H1 (cell line): ENCODE measurements around the gene SPOCK2. TPM values are rescaled to one million over a fixed set of nuclear protein-coding genes. Genes with fewer than 3 reads are reported as not detected.

Experiments
- CTCF ChIA-PET: fragments of 300-600 bp; sonication (Branson Sonifier 250); formaldehyde crosslinking; loops from one replicate; lab custom pipeline; 2021; ENCODE audit not compliant: partially characterized antibody; lab: Charles Lee
- POLR2A ChIA-PET: fragments of 300-600 bp; sonication (Branson Sonifier 250); formaldehyde crosslinking; loops from one replicate; lab custom pipeline; 2021; ENCODE audit warnings: inconsistent platforms; ENCODE audit not compliant: partially characterized antibody; lab: Charles Lee
- DNase-seq, 2 experiments: peaks; one replicate each; pipeline versions ENCODE4 v3.0.0 to v3.0.0-alpha.2; 2010 to 2022; ENCODE audit warnings: low spot score in 2 of 2, low read depth in 1 of 2, mixed read lengths in 1 of 2
- FAIRE-seq: peaks from 2 replicates; lab custom pipeline; 2011; peaks lifted over from hg19 to GRCh38; lab: Jason Lieb, UNC
- H2AFZ ChIP-seq: 2 replicates; pipeline ENCODE4 v1.8.1; 2012; ENCODE audit warnings: low read length, inconsistent platforms
- H2AK5ac ChIP-seq: 2 replicates; pipeline ENCODE4 v1.6.1; 2013; ENCODE audit warnings: low read depth, low read length
- H2BK120ac ChIP-seq: replicated peaks from 2 replicates; pipeline ENCODE3; 2013; ENCODE audit warnings: low read depth, low read length, inconsistent platforms
- H2BK12ac ChIP-seq: 2 replicates; pipeline ENCODE4 v1.6.1; 2013; ENCODE audit warnings: low read depth, low read length
- H2BK15ac ChIP-seq: 2 replicates; pipeline ENCODE4 v1.6.1; 2013; ENCODE audit warnings: low read length
- H2BK20ac ChIP-seq: 2 replicates; pipeline ENCODE4 v1.6.1; 2013; ENCODE audit warnings: low read length
- H2BK5ac ChIP-seq: 2 replicates; pipeline ENCODE4 v1.6.1; 2013; ENCODE audit warnings: low read depth, low read length
- H3K14ac ChIP-seq: 2 replicates; pipeline ENCODE4 v1.6.1; 2013; ENCODE audit warnings: inconsistent platforms; ENCODE audit not compliant: insufficient read length
- H3K18ac ChIP-seq: 2 replicates; pipeline ENCODE4 v1.6.1; 2013; ENCODE audit warnings: low read length; ENCODE audit errors: extremely low read depth
- H3K23ac ChIP-seq: 2 replicates; pipeline ENCODE4 v1.6.1; 2013; ENCODE audit warnings: inconsistent platforms; ENCODE audit not compliant: insufficient read length
- H3K23me2 ChIP-seq: 2 replicates; pipeline ENCODE4 v1.6.1; 2013; ENCODE audit warnings: low read depth, low read length
- H3K27ac ChIP-seq: 2 replicates; pipeline ENCODE4 v1.6.1; 2011; ENCODE audit warnings: low read depth, low read length, inconsistent platforms
- H3K27me3 ChIP-seq, 4 experiments: replicated peaks in 1 of 4; 1 replicate in 1 of 4; 2 replicates in 3 of 4; pipeline versions ENCODE4 v1.6.1 to v1.8.1; 2011 to 2013; ENCODE audit warnings: low read length in 3 of 4, mild to moderate bottlenecking in 3 of 4, inconsistent platforms in 2 of 4, mixed read lengths in 2 of 4, moderate library complexity in 1 of 4; ENCODE audit not compliant: control insufficient read depth in 3 of 4, insufficient read depth in 3 of 4; ENCODE audit errors: extremely low read depth in 1 of 4
- H3K36me3 ChIP-seq, 4 experiments: 2 replicates each; pipeline versions ENCODE4 v1.6.1 to v1.8.1; 2011 to 2013; ENCODE audit warnings: mild to moderate bottlenecking in 4 of 4, low read length in 3 of 4, moderate library complexity in 2 of 4, control low read depth in 1 of 4, inconsistent platforms in 1 of 4; ENCODE audit not compliant: insufficient read depth in 4 of 4, control insufficient read depth in 2 of 4
- H3K4ac ChIP-seq: replicated peaks from 2 replicates; pipeline ENCODE3; 2013; ENCODE audit warnings: low read length, low read depth, mixed read lengths, inconsistent platforms; ENCODE audit not compliant: insufficient read length
- H3K4me1 ChIP-seq, 4 experiments: replicated peaks in 1 of 4; 1 replicate in 1 of 4; 2 replicates in 3 of 4; pipeline versions ENCODE4 v1.6.1 to v1.8.1; 2011 to 2013; ENCODE audit warnings: low read length in 3 of 4, inconsistent platforms in 2 of 4, mixed read lengths in 1 of 4; ENCODE audit not compliant: insufficient read depth in 4 of 4, control insufficient read depth in 3 of 4
- H3K4me2 ChIP-seq, 2 experiments: 2 replicates each; pipeline versions ENCODE4 v1.6.1 to v1.8.1; 2011 to 2013; ENCODE audit warnings: low read depth in 2 of 2, low read length in 2 of 2, control low read depth in 1 of 2, inconsistent platforms in 1 of 2, mild to moderate bottlenecking in 1 of 2; ENCODE audit not compliant: insufficient read depth in 1 of 2
- H3K4me3 ChIP-seq, 4 experiments: fragments of 200-600, 300-600 bp in 1 of 4; sonication (generic), shearing (Covaris generic), sonication (Bioruptor Twin) in 1 of 4; 2 replicates each; pipeline versions ENCODE4 v1.5.1 to v1.8.1; 2011 to 2016; ENCODE audit warnings: low read length in 4 of 4, low read depth in 3 of 4, control low read depth in 2 of 4, inconsistent platforms in 2 of 4, mild to moderate bottlenecking in 2 of 4, mixed read lengths in 1 of 4, moderate library complexity in 1 of 4; ENCODE audit not compliant: insufficient read depth in 2 of 4; ENCODE audit errors: extremely low read depth in 1 of 4
- H3K56ac ChIP-seq: replicated peaks from 2 replicates; pipeline ENCODE3; 2013; ENCODE audit warnings: low read depth, mild to moderate bottlenecking, mixed read lengths, low read length, inconsistent platforms; ENCODE audit not compliant: insufficient read length
- H3K79me1 ChIP-seq: 2 replicates; pipeline ENCODE4 v1.6.1; 2013; ENCODE audit warnings: low read depth, low read length, control low read depth
- H3K79me2 ChIP-seq, 2 experiments: 2 replicates each; pipeline versions ENCODE4 v1.6.1 to v1.8.1; 2012 to 2013; ENCODE audit warnings: low read length in 2 of 2, mild to moderate bottlenecking in 2 of 2, inconsistent platforms in 1 of 2; ENCODE audit not compliant: insufficient read depth in 2 of 2, control insufficient read depth in 1 of 2
- H3K9ac ChIP-seq, 4 experiments: replicated peaks in 1 of 4; 1 replicate in 1 of 4; 2 replicates in 3 of 4; pipeline versions ENCODE4 v1.6.1 to v1.8.1; 2011 to 2013; ENCODE audit warnings: low read depth in 3 of 4, low read length in 3 of 4, control low read depth in 2 of 4, mild to moderate bottlenecking in 2 of 4, moderate library complexity in 2 of 4, inconsistent platforms in 1 of 4; ENCODE audit errors: extremely low read depth in 1 of 4
- H3K9me3 ChIP-seq, 2 experiments: 2 replicates each; pipeline versions ENCODE4 v1.6.1 to v1.8.1; 2012 to 2013; ENCODE audit warnings: mild to moderate bottlenecking in 2 of 2, moderate library complexity in 2 of 2, control low read depth in 1 of 2, inconsistent platforms in 1 of 2, low read depth in 1 of 2, low read length in 1 of 2, mixed read lengths in 1 of 2; ENCODE audit not compliant: insufficient read depth in 2 of 2
- H4K20me1 ChIP-seq, 2 experiments: replicated peaks in 1 of 2; 2 replicates each; pipeline versions ENCODE3 to v1.8.1; 2011 to 2013; ENCODE audit warnings: inconsistent platforms in 2 of 2, low read length in 2 of 2, mild to moderate bottlenecking in 1 of 2; ENCODE audit not compliant: insufficient read depth in 2 of 2, control insufficient read depth in 1 of 2
- H4K5ac ChIP-seq: 2 replicates; pipeline ENCODE4 v1.6.1; 2013; ENCODE audit warnings: low read length, low read depth, mixed read lengths, inconsistent platforms; ENCODE audit not compliant: insufficient read length
- H4K8ac ChIP-seq: 2 replicates; pipeline ENCODE4 v1.8.0; 2013; ENCODE audit warnings: mild to moderate bottlenecking, moderate library complexity, low read length, inconsistent platforms; ENCODE audit not compliant: insufficient read depth; ENCODE audit errors: extremely low read depth
- H4K91ac ChIP-seq: replicated peaks from 2 replicates; pipeline ENCODE3; 2013; ENCODE audit warnings: low read length, mixed read lengths, inconsistent platforms; ENCODE audit not compliant: insufficient read length
- GABPA ChIP-seq: IDR thresholded peaks from 2 replicates; pipeline ENCODE4 v1.6.1; 2011; ENCODE audit warnings: mild to moderate bottlenecking, low read length, moderate library complexity, borderline replicate concordance; ENCODE audit not compliant: insufficient read depth
- GTF2F1 ChIP-seq: IDR thresholded peaks from 2 replicates; pipeline ENCODE4 v1.6.1; 2012; ENCODE audit warnings: low read depth, low read length, improper control_type of control experiment, borderline replicate concordance
- HDAC2 ChIP-seq, 2 experiments: fragments of 300-600 bp in 1 of 2; sonication (generic) in 1 of 2; IDR thresholded peaks; 2 replicates each; pipeline ENCODE4 v1.6.1; 2011 to 2012; ENCODE audit warnings: low read depth in 2 of 2, low read length in 2 of 2, mild to moderate bottlenecking in 2 of 2, moderate library complexity in 2 of 2, borderline replicate concordance in 1 of 2, inconsistent platforms in 1 of 2
- NRF1 ChIP-seq: IDR thresholded peaks from 2 replicates; pipeline ENCODE4 v1.6.1; 2011; ENCODE audit warnings: mild to moderate bottlenecking, low read depth, low read length, improper control_type of control experiment
- RBBP5 ChIP-seq: IDR thresholded peaks from 2 replicates; pipeline ENCODE4 v1.7.1; 2012; ENCODE audit warnings: low read depth, mild to moderate bottlenecking, inconsistent platforms, low read length, moderate library complexity, borderline replicate concordance
- RXRA ChIP-seq: IDR thresholded peaks from 2 replicates; pipeline ENCODE4 v1.6.1; 2011; ENCODE audit warnings: low read depth, mild to moderate bottlenecking, low read length, moderate library complexity; ENCODE audit not compliant: insufficient read depth
- polyA plus RNA-seq, 7 experiments: library from polyadenylated mRNA; depleted of rRNA in 3 of 7; stranded (reverse) in 5 of 7; unstranded in 2 of 7; fragments of >200 nt in 5 of 7; fragments of 200-250 nt in 2 of 7; gene quantifications; 1 replicate in 5 of 7; 2 replicates in 1 of 7; 4 replicates in 1 of 7; pipeline versions ENCODE4 v1.2.1 to v1.2.3, GENCODE V29; 2011 to 2013; ENCODE audit warnings: missing spikeins in 2 of 7, mixed read lengths in 2 of 7
- total RNA-seq: library from RNA; stranded (reverse); fragmentation: NEBNext Ultra II Directional; extraction: Animal tissue kit (Norgen Biotek cat#: 25700); gene quantifications from 2 replicates; pipeline ENCODE4 v1.2.1, GENCODE V29; 2021

Gene SPOCK2
- total and polyA plus RNA-seq, 2 of the 8 experiments (the other 6 are each of a cell fraction or from before 2014, with no cell fraction given): 1.5 to 1.9 TPM

DNA sequence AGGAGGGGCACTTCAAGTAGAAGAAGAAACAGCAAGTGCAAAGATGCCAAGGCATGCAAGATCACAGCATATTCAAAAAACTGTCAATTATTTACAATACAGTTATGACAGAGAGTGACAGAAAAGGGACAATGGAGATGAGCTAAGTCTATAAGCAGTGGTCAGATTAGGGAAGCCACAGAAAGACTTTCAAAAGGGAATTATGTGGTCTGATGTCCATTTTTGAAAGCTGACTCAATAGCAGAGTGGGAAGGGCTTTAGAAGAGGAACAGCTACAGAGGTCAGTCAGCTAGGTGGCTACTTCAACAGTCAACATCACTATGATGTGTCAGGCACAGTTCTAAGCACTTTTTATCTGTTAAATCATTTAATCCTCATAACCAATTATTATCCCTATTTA, 45.2 kb upstream of the SPOCK2 start:
- Histone ChIP-seq H2AK5ac (no peak overlapping the region), H2BK20ac (no peak overlapping the region), H3K4me2 (no peak overlapping the region), H4K5ac (no peak overlapping the region), H3K14ac (no peak overlapping the region), H4K91ac (no peak overlapping the region), H3K4me1 (no peaks in the 10 kb centered on the region), H3K23me2 (no peaks in the 10 kb centered on the region), H3K79me1 (no peaks in the 10 kb centered on the region), H3K36me3 (no peaks in the 10 kb centered on the region), H2BK5ac (no peak overlapping the region), H4K8ac (no peak overlapping the region), H2BK120ac (no peak overlapping the region), H3K4ac (no peak overlapping the region), H2BK15ac (no peak overlapping the region), H3K79me2 (no peaks in the 10 kb centered on the region), H3K56ac (no peak overlapping the region), H3K27me3 (no peaks in the 10 kb centered on the region), H3K27ac (no peak overlapping the region), H3K23ac (no peak overlapping the region), H2AFZ (no peak overlapping the region), H4K20me1 (no peaks in the 10 kb centered on the region), H3K9me3 (peaks cover 0 to 3% of the 10 kb centered on the region in 2 experiments; a peak in 1 of 4 replicates), H3K4me3 (no peak overlapping the region), H3K18ac (no peak overlapping the region), H3K9ac (no peak overlapping the region), H2BK12ac (no peak overlapping the region)
- ChIA-PET POLR2A (interaction anchor here (1.2 kb wide), 2 partner anchors 13 to 187 kb away, joined by 3 read pairs; no protein-coding TSS in a partner anchor), CTCF (interaction anchor here (0.8 to 3.2 kb wide), 6 partner anchors 10 to 194 kb away, joined by 3 to 12 read pairs (median 5); no protein-coding TSS in a partner anchor)
- DNase-seq (no peak), FAIRE-seq (no peak)
- TF ChIP-seq GABPA (no peak), RBBP5 (no peak), GTF2F1 (no peak), HDAC2 (IDR thresholded peaks at IDR 0.05; ENCODE audit: borderline replicate concordance in 1 of 2, low read depth in 2 of 2, low read length in 2 of 2) (no peak), RXRA (no peak), NRF1 (no peak)
